ENCODE results near the gene RPL35. TPM values are rescaled to one million over a fixed set of nuclear protein-coding genes. Genes with fewer than 3 reads are reported as not detected.

Gene RPL35
- total and polyA plus RNA-seq, 3 donors from 2014 or later, result 902 to 1,286 (median 1,119) TPM

DNA sequence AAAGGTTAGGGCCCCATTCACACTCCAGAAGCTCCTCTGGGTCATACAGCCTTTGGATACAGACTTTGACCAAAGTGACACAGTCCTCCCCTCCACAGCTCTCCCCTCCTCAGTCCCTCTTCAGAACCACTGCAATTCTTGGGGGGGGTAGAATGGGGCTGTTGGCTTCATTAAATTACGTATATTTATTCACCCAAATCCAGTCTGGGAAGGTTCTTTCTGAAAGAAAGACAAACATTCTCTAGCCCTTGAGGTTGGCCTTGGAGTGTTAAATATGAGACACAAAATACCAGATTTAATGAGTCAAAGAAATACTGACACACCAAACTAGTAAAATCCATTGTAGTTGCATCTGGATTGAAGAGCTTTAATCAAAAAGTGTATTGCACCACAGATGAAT lies 16.3 kb upstream of the RPL35 start:
- WGBS, 2 donors, result 54 to 77% methylated on average over 1 of the region's 1 CpG
- H3K4me1 ChIP-seq, result peaks cover 21% of the 10 kb centered on the region
- no peaks in the 10 kb centered on the region for H3K27me3 ChIP-seq
- intact Hi-C loops (cut with DNase I; ENCODE audit: low total_unique reads), result no loop called here
- no peak for TF ChIP-seq POLR2A (IDR thresholded peaks at IDR 0.05)
- H3K27ac ChIP-seq, result no peak overlapping the region
- no peak overlapping the region for H3K4me3 ChIP-seq
- no peaks in the 10 kb centered on the region for H3K36me3 ChIP-seq (ENCODE audit: low read depth, missing control alignments)
- no peaks in the 10 kb centered on the region for H3K9me3 ChIP-seq
- DNase-seq, result no peak

- WGBS, 2 donors, result 87 to 90% methylated on average over 14 of the region's 14 CpGs
- H3K36me3 ChIP-seq (ENCODE audit: low read depth, missing control alignments), result no peaks in the 10 kb centered on the region
- H3K9me3 ChIP-seq, result no peaks in the 10 kb centered on the region
- H3K4me3 ChIP-seq, result no peak overlapping the region
- H3K27ac ChIP-seq, result no peak overlapping the region
- intact Hi-C loops (cut with DNase I; ENCODE audit: low total_unique reads), result no loop called here
- no peaks in the 10 kb centered on the region for H3K27me3 ChIP-seq
- H3K4me1 ChIP-seq, result peaks cover 28% of the 10 kb centered on the region
- no peak for DNase-seq
- TF ChIP-seq, protein P1, sequence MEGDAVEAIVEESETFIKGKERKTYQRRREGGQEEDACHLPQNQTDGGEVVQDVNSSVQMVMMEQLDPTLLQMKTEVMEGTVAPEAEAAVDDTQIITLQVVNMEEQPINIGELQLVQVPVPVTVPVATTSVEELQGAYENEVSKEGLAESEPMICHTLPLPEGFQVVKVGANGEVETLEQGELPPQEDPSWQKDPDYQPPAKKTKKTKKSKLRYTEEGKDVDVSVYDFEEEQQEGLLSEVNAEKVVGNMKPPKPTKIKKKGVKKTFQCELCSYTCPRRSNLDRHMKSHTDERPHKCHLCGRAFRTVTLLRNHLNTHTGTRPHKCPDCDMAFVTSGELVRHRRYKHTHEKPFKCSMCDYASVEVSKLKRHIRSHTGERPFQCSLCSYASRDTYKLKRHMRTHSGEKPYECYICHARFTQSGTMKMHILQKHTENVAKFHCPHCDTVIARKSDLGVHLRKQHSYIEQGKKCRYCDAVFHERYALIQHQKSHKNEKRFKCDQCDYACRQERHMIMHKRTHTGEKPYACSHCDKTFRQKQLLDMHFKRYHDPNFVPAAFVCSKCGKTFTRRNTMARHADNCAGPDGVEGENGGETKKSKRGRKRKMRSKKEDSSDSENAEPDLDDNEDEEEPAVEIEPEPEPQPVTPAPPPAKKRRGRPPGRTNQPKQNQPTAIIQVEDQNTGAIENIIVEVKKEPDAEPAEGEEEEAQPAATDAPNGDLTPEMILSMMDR (IDR thresholded peaks at IDR 0.05), result no peak
- TF ChIP-seq POLR2A (IDR thresholded peaks at IDR 0.05), result no peak
Observed at GRCh38 chr9:124877021-124877782, 15.4 kb upstream of the RPL35 start.

GRCh38 chr9:124875501-124875900 lies 13.7 kb upstream of the RPL35 start:
- no peak for TF ChIP-seq POLR2A (IDR thresholded peaks at IDR 0.05)
- TF ChIP-seq, protein P1 (IDR thresholded peaks at IDR 0.05), result no peak
- intact Hi-C loops (cut with DNase I; ENCODE audit: low total_unique reads), result no loop called here
- Histone ChIP-seq H3K9me3 (no peaks in the 10 kb centered on the region), H3K4me1 (peaks cover 45% of the 10 kb centered on the region), H3K36me3 (ENCODE audit: low read depth, missing control alignments) (no peaks in the 10 kb centered on the region), H3K4me3 (no peak overlapping the region), H3K27me3 (no peaks in the 10 kb centered on the region), H3K27ac (peak overlapping the region in 1 of 2 donors; percentile 17)
- 50% methylated on average over 5 of the region's 6 CpGs; no CpG with 5 or more reads in 1 of the 2 donors for WGBS, 2 donors
- no peak for DNase-seq

GRCh38 chr9:124873664-124874063 lies 11.9 kb upstream of the RPL35 start:
- H3K36me3 ChIP-seq (ENCODE audit: low read depth, missing control alignments), result no peaks in the 10 kb centered on the region
- intact Hi-C loops (cut with DNase I; ENCODE audit: low total_unique reads), result no loop called here
- DNase-seq, result no peak
- no peak for TF ChIP-seq POLR2A (IDR thresholded peaks at IDR 0.05)
- TF ChIP-seq, protein P1 (IDR thresholded peaks at IDR 0.05), result no peak
- H3K27me3 ChIP-seq, result no peaks in the 10 kb centered on the region
- H3K27ac ChIP-seq, result no peak overlapping the region
- 87 to 89% methylated on average over 14 of the region's 14 CpGs for WGBS, 2 donors
- H3K4me3 ChIP-seq, result no peak overlapping the region
- peaks cover 54% of the 10 kb centered on the region for H3K4me1 ChIP-seq
- no peaks in the 10 kb centered on the region for H3K9me3 ChIP-seq

DNA sequence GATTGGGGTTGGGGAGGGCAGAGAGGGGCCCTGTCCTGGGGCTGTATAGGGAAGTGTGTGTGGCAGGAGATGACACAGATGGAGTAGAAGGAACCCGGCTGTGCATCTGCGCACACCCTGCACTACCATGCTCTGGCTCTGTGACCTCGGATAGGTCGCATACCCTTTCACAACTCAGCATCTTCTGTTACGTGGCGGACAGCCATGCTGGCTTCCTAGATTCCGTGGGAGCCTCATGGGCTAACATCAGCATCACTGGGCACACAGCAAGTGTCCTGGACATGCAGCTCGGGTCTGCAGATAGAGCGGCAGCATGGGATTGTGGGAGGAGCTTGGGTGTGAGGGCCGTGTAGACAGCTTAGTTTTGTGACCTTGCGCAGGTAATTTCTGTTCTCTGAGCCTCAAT lies 9.4 kb upstream of the RPL35 start:
- no peak for DNase-seq
- WGBS, 2 donors, result 56 to 70% methylated on average over 11 of the region's 11 CpGs
- Histone ChIP-seq H3K27me3 (no peaks in the 10 kb centered on the region), H3K9me3 (no peaks in the 10 kb centered on the region), H3K4me3 (no peak overlapping the region), H3K27ac (peak overlapping the region in 1 of 2 donors; percentile 21), H3K4me1 (peaks cover 54% of the 10 kb centered on the region), H3K36me3 (ENCODE audit: low read depth, missing control alignments) (no peaks in the 10 kb centered on the region)
- TF ChIP-seq, protein P1 (IDR thresholded peaks at IDR 0.05), result no peak
- TF ChIP-seq POLR2A (IDR thresholded peaks at IDR 0.05), result no peak
- intact Hi-C loops (cut with DNase I; ENCODE audit: low total_unique reads), result no loop called here

All from testis (tissue), 3 donors.